ENCODE measurements around the gene ANTKMT.
A peak's percentile ranks its signal among the peaks of the same experiment; 100 is the strongest.
"Not testable (repeated sequence)": the region's sequence is repeated elsewhere in the genome, so short reads cannot be mapped to it uniquely, and the experiment has no call there.

Gene ANTKMT

GRCh38 chr16:700684-701584, 20.0 kb upstream of the ANTKMT start:
- no peak for DNase-seq (ENCODE audit: low read depth)

DNA sequence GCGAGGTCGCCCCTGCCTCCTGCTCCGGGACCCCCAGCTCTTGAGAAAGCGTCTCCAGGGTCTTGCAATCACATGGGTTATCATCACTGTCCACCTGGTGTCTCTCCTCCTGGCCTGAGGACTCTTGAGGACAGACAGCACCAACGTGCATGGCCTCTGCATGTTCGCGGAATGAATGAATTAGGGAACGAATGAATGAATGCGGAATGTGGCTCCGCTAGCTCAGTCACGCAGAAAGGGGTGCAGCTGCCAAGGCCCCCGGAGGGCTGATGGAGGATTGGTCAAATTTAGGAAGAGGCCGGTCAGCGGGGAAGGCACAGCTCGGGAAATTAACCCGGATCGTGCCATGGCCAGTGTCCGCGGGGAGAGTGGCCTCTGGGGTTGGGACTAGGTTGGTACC, 18.6 kb upstream of the ANTKMT start:
- DNase-seq (ENCODE audit: low read depth), result no peak

GRCh38 chr16:703406-703805, 17.5 kb upstream of the ANTKMT start:
- DNase-seq (ENCODE audit: low read depth), result no peak

GRCh38 chr16:704047-704446, 16.9 kb upstream of the ANTKMT start:
- no peak for DNase-seq (ENCODE audit: low read depth)

- no peak for DNase-seq (ENCODE audit: low read depth)
These were observed 16.2 kb upstream of the ANTKMT start for GRCh38 chr16:704552-705380.

DNA sequence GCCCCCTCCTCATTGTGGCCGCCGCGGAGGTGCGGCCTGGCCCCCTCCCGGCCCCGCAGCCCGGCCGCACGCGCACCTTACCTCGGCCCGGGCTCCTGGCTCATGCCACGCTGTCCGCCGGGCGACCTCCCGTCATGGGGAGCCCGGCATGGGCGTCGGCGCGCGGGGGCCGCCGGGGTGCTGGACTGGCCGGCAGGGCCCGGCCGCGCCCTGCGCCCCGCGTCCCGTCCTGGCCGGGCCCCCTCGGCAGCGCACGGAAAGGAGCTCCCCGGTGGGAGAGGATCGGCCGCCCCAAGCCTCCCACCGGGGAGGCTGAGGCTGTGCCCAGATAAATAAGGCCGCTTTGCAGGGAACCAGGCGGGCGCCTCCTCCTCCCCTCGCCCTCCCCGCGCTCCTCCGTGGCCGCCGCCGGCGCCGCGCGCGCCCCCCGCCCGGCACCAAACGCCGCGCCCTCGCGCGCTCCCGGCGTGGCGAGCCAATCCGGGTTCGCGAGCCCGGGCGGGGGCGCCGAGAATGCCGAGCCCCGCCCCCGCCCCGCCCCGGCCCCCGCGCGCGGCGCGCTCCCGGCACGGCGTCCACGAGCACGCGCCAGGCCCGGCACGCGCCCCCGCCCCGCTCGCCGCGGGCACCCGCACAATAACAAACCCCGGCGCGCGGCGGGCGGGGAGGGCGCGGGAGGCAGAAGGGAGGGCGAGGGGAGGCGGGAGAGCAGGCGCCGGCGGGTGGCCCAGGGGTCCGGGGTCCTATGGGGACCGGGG, 15.3 kb upstream of the ANTKMT start, which contains the start of gene FBXL16:
Gene FBXL16, minus strand, starts transcription at position 371 of the 758 bp plus-strand sequence. CDS start 8,396 bp downstream, outside the sequence.
- no peak for DNase-seq (ENCODE audit: low read depth)

- DNase-seq (ENCODE audit: low read depth), result no peak
These were observed 14.5 kb upstream of the ANTKMT start for GRCh38 chr16:706189-707061.

DNA sequence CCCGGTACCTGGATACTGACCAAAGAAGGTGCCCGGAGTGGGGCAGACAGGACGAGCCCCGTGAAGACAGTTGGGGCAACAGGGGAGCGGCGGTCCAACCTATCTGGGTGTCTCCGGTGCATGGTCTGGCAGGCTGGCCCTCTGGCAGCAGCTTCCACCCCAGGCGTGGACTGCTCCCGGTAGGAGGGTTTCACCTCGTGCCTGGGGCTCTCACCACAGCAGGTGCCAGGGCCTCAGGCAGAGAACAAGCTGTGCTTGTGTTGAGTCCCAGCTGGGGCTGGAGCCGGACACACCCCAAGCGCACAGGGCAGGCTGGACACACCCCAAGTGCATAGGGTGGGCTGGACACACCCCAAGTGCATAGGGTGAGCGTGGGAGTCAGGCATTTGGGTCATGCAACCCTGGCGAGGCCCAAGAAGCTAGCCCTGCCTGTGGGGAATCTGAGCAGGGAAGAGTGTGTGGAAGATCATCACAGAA, 13.8 kb upstream of the ANTKMT start:
- DNase-seq (ENCODE audit: low read depth), result no peak

- no peak for DNase-seq (ENCODE audit: low read depth)
These were observed 12.9 kb upstream of the ANTKMT start for GRCh38 chr16:708019-708418.

DNA sequence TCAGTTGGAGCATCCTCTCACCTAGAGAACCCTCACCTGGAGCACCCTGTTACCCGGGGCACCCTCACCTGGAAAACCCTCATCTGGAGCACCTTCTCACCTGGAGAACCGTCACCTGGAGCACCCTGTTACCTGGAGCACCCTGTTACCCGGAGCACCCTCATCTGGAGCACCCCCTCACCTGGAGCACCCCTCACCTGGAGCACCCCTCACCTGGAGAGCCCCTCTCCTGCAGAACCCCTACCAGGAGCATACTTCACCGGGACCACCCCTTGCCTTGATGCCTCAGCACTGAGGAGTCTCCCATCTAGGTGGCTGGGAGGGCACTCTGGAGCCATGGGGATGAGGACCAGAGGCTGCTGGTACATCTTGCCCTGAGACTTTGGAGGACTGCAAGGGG, 12.0 kb upstream of the ANTKMT start:
- DNase-seq (ENCODE audit: low read depth), result no peak

DNA sequence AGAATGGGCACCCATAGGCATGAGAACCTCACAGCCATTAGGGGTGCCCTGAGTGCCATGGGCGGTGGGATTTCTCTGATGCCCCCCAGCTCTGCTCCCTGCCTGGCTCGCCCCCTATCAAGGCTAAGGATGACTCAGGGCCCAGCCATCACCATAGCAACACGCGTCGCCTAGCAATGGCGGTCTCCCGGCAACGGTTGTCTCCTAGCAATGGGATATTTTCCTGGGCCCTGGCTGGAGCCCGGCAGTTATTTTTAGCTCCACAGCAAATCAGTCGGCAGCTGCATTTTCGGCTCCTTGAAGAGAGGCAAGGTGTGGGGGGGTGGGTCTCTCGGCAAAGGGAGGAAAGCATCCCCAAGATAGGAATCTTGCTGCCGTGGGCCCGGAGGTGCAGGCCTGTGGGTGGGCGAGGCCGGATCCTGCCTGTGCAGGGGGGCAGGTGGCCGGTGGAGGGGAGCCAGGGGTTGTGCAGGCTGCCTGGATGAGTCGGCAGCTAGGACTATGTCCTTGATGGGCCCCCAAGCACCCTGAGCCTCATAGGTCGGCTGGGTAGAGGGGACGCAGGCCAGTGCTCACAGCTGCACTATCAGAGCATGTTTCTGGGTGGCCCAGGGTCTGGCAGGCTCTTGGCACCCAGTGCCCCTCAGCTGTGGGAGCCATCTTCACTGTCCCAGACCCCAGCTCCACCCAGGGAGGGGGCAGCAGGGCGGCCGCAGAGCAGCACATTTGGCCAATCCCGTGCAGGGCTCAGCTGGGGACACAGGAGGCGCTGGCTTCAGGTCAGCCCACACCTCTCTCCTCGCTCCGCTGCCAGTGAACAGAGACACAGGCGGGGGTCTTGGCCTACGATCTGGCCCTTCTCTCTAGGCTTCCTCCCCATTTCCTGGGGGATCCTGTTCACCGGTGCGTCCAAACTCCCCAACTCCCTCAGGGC, 11.1 kb upstream of the ANTKMT start:
- no peak for DNase-seq (ENCODE audit: low read depth)

- no peak for DNase-seq (ENCODE audit: low read depth)
These were observed 10.4 kb upstream of the ANTKMT start for GRCh38 chr16:710500-711075.

- no peak for DNase-seq (ENCODE audit: low read depth)
These were observed 9.9 kb upstream of the ANTKMT start for GRCh38 chr16:711084-711483.

DNA sequence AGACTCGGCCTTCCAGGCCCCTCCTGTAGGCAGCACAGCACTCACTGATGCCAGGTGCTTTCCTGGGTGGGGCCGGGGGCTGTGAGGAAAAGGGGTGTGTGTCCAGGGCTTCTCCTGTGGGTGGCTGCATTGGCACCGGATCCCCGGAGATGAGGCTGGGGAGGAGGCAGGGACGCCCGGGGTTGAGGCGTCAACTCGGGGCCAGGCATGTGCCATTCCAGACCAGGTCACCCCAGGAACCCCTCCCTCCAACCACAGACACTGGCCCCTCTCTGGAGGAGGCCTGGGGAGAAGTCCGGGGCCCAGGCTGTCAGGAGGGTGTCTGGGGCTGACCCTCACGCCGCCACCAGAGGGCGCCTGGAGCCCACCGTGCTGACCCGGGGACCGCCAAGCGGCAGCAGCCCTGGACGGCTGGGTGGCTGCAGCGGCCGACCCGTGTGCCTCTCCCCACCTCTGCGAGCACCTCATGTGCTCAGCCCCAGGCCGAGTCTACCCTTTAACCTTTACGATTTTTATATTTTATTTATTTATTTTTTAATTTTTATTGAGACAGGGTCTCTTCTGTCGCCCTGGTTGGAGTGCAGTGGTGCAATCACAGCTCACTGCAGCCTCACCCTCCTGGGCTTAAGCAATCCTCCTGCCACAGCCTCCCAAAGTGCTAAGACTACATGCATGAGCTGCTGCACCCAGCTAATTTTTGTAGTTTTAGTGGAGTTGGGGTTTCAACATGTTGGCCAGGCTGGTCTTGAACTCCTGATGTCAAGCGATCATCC, 9.2 kb upstream of the ANTKMT start:
- DNase-seq (ENCODE audit: low read depth), result peak; percentile 70

DNA sequence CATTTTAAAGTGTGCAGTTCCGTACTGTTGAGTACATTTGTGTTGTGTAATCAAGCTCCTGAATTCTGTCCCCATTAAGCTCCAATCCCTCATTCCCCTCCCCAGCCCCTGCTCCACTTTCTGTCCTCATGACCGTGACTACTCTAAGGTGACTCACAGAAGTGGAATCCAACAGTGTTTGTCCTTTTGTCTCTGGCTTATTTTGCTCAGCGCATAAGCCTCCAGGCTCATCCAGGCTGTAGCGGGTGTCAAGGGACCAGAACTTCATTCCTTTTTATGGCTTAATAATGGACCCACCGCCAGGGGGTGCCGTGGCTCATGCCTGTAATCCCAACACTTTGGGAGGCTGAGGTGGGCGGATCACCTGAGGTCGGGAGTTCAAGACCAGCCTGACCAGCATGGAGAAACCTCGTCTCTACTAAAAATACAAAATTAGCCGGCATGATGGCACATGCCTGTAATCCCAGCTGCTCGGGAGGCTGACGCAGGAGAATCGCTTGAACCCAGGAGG, 8.2 kb upstream of the ANTKMT start:
- DNase-seq (ENCODE audit: low read depth), result not testable (repeated sequence)

DNA sequence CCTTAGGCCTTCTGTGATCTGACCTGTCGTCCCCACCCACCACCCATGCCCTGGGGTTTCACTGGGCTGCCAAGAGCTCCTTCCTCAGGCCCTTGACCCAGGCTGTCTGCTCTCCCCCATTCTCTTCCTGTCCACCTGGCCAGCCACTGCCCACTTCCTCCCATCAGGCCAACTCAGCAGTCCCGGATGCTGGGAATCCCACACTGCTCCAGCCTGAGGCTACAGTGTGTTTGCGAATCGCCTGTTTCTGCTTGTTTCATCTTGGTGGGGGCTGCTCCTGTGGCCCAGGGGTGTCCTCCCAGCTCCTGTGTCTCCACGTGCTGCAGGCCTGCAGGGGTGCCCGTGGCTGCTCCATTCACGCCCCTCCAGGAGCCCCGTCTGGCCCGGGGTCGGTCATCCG, 6.9 kb upstream of the ANTKMT start:
- no peak for DNase-seq (ENCODE audit: low read depth)

DNA sequence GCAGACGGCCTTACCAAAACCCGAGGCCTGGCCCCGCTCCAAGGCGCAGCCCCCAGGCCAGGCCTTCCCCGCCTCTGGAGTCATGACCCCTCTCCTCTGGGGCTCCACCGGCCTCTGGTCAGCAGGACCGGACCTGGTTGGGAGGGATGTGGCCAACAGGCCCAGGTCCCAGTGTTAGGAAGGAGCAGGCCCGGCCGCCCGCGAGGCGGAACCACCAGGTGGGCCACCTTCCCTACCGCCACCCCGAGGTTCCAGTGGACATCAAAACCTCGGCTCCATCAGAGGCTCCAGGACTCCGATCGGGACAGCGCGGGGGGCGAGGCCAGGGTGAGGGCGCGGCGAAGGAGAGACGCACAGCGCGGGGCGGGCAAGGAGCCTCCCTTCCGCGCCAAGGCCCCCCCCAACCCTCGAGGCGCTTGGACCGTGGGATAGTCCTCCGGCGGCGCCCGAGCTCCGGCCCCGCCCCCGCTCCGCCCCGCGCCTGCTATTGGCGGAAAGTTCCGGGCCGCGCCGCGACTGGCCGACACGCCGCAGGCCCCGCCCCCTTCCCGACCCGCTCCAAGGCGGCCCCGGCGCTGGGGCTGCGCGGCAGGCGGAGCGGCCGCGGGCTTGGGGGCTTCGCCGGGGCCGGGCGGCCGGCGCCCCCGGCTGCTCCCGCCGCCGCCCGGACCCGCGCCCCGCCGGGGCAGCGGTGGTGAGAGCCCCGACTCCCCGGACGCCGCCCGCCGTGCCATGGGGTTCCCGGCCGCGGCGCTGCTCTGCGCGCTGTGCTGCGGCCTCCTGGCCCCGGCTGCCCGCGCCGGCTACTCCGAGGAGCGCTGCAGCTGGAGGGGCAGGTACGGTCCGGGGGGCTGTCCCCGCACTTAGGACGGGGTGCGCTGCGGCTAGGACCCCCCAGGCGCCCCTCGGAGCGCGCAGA, 6.1 kb upstream of the ANTKMT start, which contains the start of gene METRN:
Gene METRN, plus strand, starts transcription at position 561 of the 919 bp plus-strand sequence. Its CDS starts 172 bp downstream, at position 733.
- peak; percentile 90 for DNase-seq (ENCODE audit: low read depth)

All from stimulated activated CD8-positive, alpha-beta memory T cell treated with anti-CD3 and anti-CD28 coated beads, Interleukin-4, amount 100 ng/mL, for 24 hours (primary cell).